HepG2 (cell line): ENCODE measurements around the gene PNKP. TPM values are rescaled to one million over a fixed set of nuclear protein-coding genes. Genes with fewer than 3 reads are reported as not detected.

Experiments used
- ATAC-seq: fragments of 200-7000 bp; cut with Tn5 transposase; 3 replicates; pipeline ENCODE4 v1.9.1; 2020; ENCODE audit warnings: mild to moderate bottlenecking, moderate library complexity
- BruUV-seq: library from RNA; stranded (reverse); fragments of 400-500 nt; replicated peaks from 2 replicates; lab custom pipeline; 2021; lab: Mats Ljungman, UMichigan
- CTCF ChIA-PET: fragments of 300-600 bp; formaldehyde crosslinking; extraction: SDS; loops from one replicate; lab custom pipeline; 2021; ENCODE audit warnings: low total read pairs, inconsistent platforms, low intra/inter-chr PET ratio; lab: Yijun Ruan, JAX
- POLR2A ChIA-PET: fragments of 350-600 bp; sonication (Branson Sonifier 250); formaldehyde crosslinking; loops from one replicate; lab custom pipeline; 2020; ENCODE audit warnings: antibody characterized with exemption, inconsistent platforms; lab: Yijun Ruan, JAX
- DNase-seq: peaks from one replicate; pipeline ENCODE4 v3.0.0-alpha.2; 2015; ENCODE audit warnings: low spot score
- FAIRE-seq: peaks from 3 replicates; lab custom pipeline; 2011; peaks lifted over from hg19 to GRCh38; lab: Jason Lieb, UNC
- H2AFZ ChIP-seq: one replicate; pipeline ENCODE4 v1.6.1; 2011; ENCODE audit warnings: low read length, inconsistent platforms
- H3K27ac ChIP-seq: fragments of 300-600 bp; 3 replicates; pipeline ENCODE4 v1.8.0; 2011; ENCODE audit warnings: mixed run types, mild to moderate bottlenecking, mixed read lengths, low read length, inconsistent platforms; ENCODE audit not compliant: insufficient read depth; ENCODE audit errors: extremely low read length
- H3K27me3 ChIP-seq, 2 experiments: fragments of 200-600 bp in 1 of 2; 2 replicates in 1 of 2; 3 replicates in 1 of 2; pipeline versions ENCODE4 v1.6.0 to v1.8.0; 2011; ENCODE audit warnings: low read length in 2 of 2, mild to moderate bottlenecking in 2 of 2, moderate library complexity in 2 of 2, inconsistent platforms in 1 of 2; ENCODE audit not compliant: insufficient read depth in 2 of 2, control insufficient read depth in 1 of 2
- H3K36me3 ChIP-seq, 2 experiments: fragments of 200-600 bp in 1 of 2; replicated peaks in 1 of 2; 2 replicates in 1 of 2; 3 replicates in 1 of 2; pipeline versions ENCODE4 v1.5.1 to v1.8.0; 2011; ENCODE audit warnings: low read length in 2 of 2, inconsistent platforms in 1 of 2; ENCODE audit not compliant: insufficient read depth in 2 of 2, control insufficient read depth in 1 of 2
- H3K4me1 ChIP-seq: 2 replicates; pipeline ENCODE4 v1.5.1; 2012; ENCODE audit warnings: low read length, inconsistent platforms; ENCODE audit not compliant: insufficient read depth
- H3K4me2 ChIP-seq: 2 replicates; pipeline ENCODE4 v1.6.0; 2011; ENCODE audit warnings: low read depth, low read length, inconsistent platforms
- H3K4me3 ChIP-seq, 3 experiments: fragments of 200-600 bp in 1 of 3; sonication (generic), shearing (Covaris generic) in 1 of 3; replicated peaks in 1 of 3; 2 replicates each; pipeline ENCODE4 v1.5.1; 2011 to 2016; ENCODE audit warnings: low read length in 3 of 3, inconsistent platforms in 2 of 3, low read depth in 2 of 3, mild to moderate bottlenecking in 2 of 3, control low read depth in 1 of 3, mixed read lengths in 1 of 3; ENCODE audit not compliant: insufficient read depth in 1 of 3
- H3K79me2 ChIP-seq: one replicate; pipeline ENCODE4 v1.6.1; 2011; ENCODE audit warnings: low read length, inconsistent platforms; ENCODE audit not compliant: insufficient read depth
- H3K9ac ChIP-seq: 2 replicates; pipeline ENCODE4 v1.6.0; 2011; ENCODE audit warnings: mild to moderate bottlenecking, low read depth, low read length, inconsistent platforms; ENCODE audit not compliant: insufficient read depth
- H3K9me3 ChIP-seq: 2 replicates; pipeline ENCODE4 v1.5.1; 2012; ENCODE audit warnings: mild to moderate bottlenecking, low read length
- H4K20me1 ChIP-seq: 2 replicates; pipeline ENCODE4 v1.6.0; 2011; ENCODE audit warnings: inconsistent platforms, mild to moderate bottlenecking, low read length, moderate library complexity; ENCODE audit not compliant: insufficient read depth
- AGO1 ChIP-seq: fragments of 200-400 bp; formaldehyde crosslinking; IDR thresholded peaks from 2 replicates; pipeline ENCODE4 v1.6.1; 2017; ENCODE audit warnings: mild to moderate bottlenecking, low read depth, low read length, moderate library complexity; ENCODE audit not compliant: poor library complexity, severe bottlenecking
- AGO2 ChIP-seq: fragments of 200-400 bp; formaldehyde crosslinking; optimal IDR thresholded peaks from 2 replicates; pipeline ENCODE3; 2017; ENCODE audit warnings: mild to moderate bottlenecking, low read depth, low read length, moderate library complexity
- CHCHD3 ChIP-seq: sonication (generic); formaldehyde crosslinking; IDR thresholded peaks from 2 replicates; pipeline ENCODE4 v1.8.0; 2022; ENCODE audit warnings: mild to moderate bottlenecking, missing genetic modification reagents, moderate library complexity
- POLR2A ChIP-seq, 2 experiments: IDR thresholded peaks; 2 replicates each; pipeline ENCODE4 v1.6.1; 2011; ENCODE audit warnings: low read depth in 2 of 2, low read length in 2 of 2, mild to moderate bottlenecking in 1 of 2, moderate library complexity in 1 of 2; ENCODE audit not compliant: insufficient read depth in 1 of 2
- POLR2AphosphoS5 ChIP-seq: IDR thresholded peaks from 2 replicates; pipeline ENCODE4 v1.6.1; 2012; ENCODE audit warnings: low read depth, low read length
- ZNF24 ChIP-seq: fragments of 450-650 bp; IDR thresholded peaks from 2 replicates; pipeline ENCODE4 v1.6.1; 2017; ENCODE audit warnings: antibody characterized with exemption, mild to moderate bottlenecking
- ZNF281 ChIP-seq: sonication (generic); formaldehyde crosslinking; IDR thresholded peaks from 2 replicates; pipeline ENCODE4 v1.4.0; 2020; ENCODE audit warnings: missing genetic modification reagents, borderline replicate concordance
- ZNF282 ChIP-seq: fragments of 450-650 bp; IDR thresholded peaks from 2 replicates; pipeline ENCODE4 v1.6.1; 2018; ENCODE audit not compliant: partially characterized antibody
- ZNF629 ChIP-seq: sonication (generic); formaldehyde crosslinking; conservative IDR thresholded peaks from 2 replicates; pipeline ENCODE4 v1.5.0; 2020; ENCODE audit warnings: missing genetic modification reagents
- ZNF687 ChIP-seq: sonication (generic); formaldehyde crosslinking; IDR thresholded peaks from 2 replicates; pipeline ENCODE4 v1.5.1; 2020; ENCODE audit warnings: mild to moderate bottlenecking, missing genetic modification reagents, moderate library complexity
- WGBS: methylation state at CpG from one replicate; pipeline ENCODE4 v1.1.6; 2017; ENCODE audit warnings: low lambda C conversion rate; 5-methylcytosine and 5-hydroxymethylcytosine counted together
- in situ Hi-C: cut with HindIII; loops from 2 replicates; pipeline ENCODE4 v1.10.0; 2017; ENCODE audit warnings: low pct_unique_long_range_greater_than_20kb; ENCODE audit not compliant: extremely low pct_ligation_motif_present
- intact Hi-C: fragments of 100-400 bp; cut with micrococcal nuclease; formaldehyde crosslinking; loops from one replicate; pipeline ENCODE4 v1.10.0; 2022; ENCODE audit not compliant: unreplicated experiment
- polyA plus RNA-seq, 8 experiments: library from polyadenylated mRNA; depleted of rRNA in 3 of 8; stranded (reverse) in 7 of 8; unstranded in 1 of 8; fragments of >200 nt; fragmentation: Illumina TruSeq in 4 of 8; extraction: Trizol in 4 of 8; gene quantifications; 2 replicates each; pipeline versions ENCODE4 v1.2.1 to v1.2.3, GENCODE V29; 2011 to 2016; ENCODE audit warnings: low read depth in 4 of 8, missing spikeins in 1 of 8, mixed read lengths in 1 of 8; ENCODE audit not compliant: insufficient read depth in 1 of 8
- total RNA-seq, 5 experiments: library from RNA; depleted of rRNA; stranded (reverse); fragments of >200 nt; fragmentation: Illumina TruSeq; extraction: Trizol; gene quantifications; 2 replicates each; pipeline ENCODE4 v1.2.3, GENCODE V29; 2016; ENCODE audit warnings: low read depth in 1 of 5

PNKP gene
- total and polyA plus RNA-seq, 2 of the 13 experiments (the other 11 are each of a cell fraction or from before 2014, with no cell fraction given) = 12.7 to 27.1 TPM

DNA sequence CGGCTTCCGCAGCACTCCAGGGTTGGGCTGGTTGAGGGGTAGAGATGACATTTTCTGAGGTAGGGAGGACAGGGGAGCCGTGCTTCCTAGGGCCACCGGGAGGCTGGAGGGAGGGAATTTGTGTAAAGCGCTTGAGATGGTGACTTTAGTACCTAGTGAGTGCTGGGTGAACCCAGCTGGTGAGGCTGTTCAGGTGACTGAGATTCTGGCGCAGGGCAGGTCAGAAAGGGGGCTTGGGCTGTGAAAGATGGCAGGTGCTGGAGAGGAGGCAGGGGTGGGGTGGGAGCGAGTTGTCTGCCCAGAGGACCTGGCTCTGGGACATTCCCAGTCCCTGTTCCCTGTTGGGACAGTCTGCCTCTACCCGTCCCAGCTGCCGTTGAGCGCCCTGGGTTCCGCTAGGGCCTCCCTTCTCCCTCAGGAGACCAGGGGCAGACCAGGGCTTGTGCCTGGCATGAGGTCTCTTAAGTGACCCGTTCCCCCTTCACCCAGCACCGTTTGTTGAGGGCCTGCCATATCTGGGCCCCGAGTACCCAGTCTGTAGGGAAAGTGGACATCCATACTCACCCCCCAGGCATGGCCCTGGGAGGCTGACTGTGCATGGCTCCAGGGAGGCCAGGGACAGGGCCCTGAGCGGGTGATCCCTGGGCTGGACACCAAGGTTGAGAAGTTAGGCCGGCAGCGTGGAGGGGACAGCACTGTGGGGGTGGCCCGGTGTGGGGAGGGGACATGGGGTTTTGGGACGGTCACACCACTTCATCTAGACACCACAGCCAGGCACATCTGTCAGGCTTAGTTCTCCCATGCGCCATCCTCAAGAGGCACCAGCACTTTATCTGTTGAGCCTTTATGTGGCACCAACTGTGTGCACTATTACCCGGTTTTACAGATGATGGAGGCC is 11.5 kb downstream of the PNKP start (continued):
- TF ChIP-seq ZNF282 = no peak
- no peak for TF ChIP-seq ZNF281
- 0 out of 4 replicates have a peak, but pooled peaks of 1 of the 2 experiments have one; percentile 30 for TF ChIP-seq POLR2A (IDR thresholded peaks at IDR 0.05; ENCODE audit: insufficient read depth in 1 of 2, low read depth in 2 of 2, low read length in 2 of 2)

GRCh38 chr19:49855277-49855675 is 12.1 kb downstream of the PNKP start:
- ATAC-seq (no peak), DNase-seq (no peak), FAIRE-seq (no peak)
- intact Hi-C loops = no loop called here
- Histone ChIP-seq H3K4me2 (no peak overlapping the region), H3K9ac (no peak overlapping the region), H3K27ac (no peak overlapping the region), H3K27me3 (no peaks in the 10 kb centered on the region; a peak in 1 of 5 replicates), H3K79me2 (peaks cover 24% of the 10 kb centered on the region), H3K4me3 (no peak overlapping the region), H3K9me3 (no peaks in the 10 kb centered on the region), H3K4me1 (peaks cover 21% of the 10 kb centered on the region), H3K36me3 (peaks cover 37 to 57% of the 10 kb centered on the region in 2 experiments; a peak in 4 of 5 replicates), H2AFZ (no peak overlapping the region), H4K20me1 (peaks cover 23% of the 10 kb centered on the region)
- in situ Hi-C loops = no loop called here
- no TSS peak for BruUV-seq
- 98% methylated on average over 10 of the region's 12 CpGs for WGBS
- ChIA-PET POLR2A (no interaction called here), CTCF (no interaction called here)
- TF ChIP-seq CHCHD3 (CRISPR knock-in tag) (no peak), AGO2 (peak; percentile 84), ZNF24 (no peak), ZNF687 (no peak), POLR2AphosphoS5 (peak; percentile 23; the same call in 1 of the 2 replicates), ZNF629 (CRISPR knock-in tag) (peak; percentile 74), AGO1 (peak; percentile 9)
